LNCAP (cell line): Measurements from ENCODE around the gene ELMOD1.
A peak's percentile ranks its signal among the peaks of the same experiment; 100 is the strongest.

ENCODE experiments used
- CTCF ChIP-seq: fragments of 450-650 bp; IDR thresholded peaks from 2 replicates; pipeline ENCODE4 v1.5.1; 2017; ENCODE audit warnings: mild to moderate bottlenecking

The ELMOD1 gene

GRCh38 chr11:107683061-107683460 is 92.1 kb downstream of the ELMOD1 start:
- TF ChIP-seq CTCF: no peak

DNA sequence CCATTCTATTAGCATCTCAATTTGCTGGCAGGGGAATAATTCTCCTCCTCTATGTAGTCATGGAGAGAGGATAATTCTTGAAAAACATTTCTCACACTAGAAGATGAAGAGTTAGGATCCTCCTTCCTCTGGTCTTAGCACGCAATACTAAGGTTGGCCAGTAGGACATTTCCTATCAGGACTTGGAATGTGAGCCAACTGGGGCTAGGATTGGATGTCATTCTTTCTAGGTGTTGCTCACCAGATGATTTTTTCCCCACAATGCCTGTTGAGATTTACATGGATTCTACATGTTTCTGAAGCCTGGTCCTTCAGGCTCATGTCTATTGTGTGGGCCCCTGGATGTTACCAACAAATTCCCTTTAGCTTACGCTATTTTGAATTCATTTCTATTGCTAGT is 92.9 kb downstream of the ELMOD1 start:
- TF ChIP-seq CTCF: peak; percentile 28; the same call in 1 of the 2 replicates

- TF ChIP-seq CTCF: no peak
Observed at GRCh38 chr11:107688322-107688918, 97.5 kb downstream of the ELMOD1 start.

DNA sequence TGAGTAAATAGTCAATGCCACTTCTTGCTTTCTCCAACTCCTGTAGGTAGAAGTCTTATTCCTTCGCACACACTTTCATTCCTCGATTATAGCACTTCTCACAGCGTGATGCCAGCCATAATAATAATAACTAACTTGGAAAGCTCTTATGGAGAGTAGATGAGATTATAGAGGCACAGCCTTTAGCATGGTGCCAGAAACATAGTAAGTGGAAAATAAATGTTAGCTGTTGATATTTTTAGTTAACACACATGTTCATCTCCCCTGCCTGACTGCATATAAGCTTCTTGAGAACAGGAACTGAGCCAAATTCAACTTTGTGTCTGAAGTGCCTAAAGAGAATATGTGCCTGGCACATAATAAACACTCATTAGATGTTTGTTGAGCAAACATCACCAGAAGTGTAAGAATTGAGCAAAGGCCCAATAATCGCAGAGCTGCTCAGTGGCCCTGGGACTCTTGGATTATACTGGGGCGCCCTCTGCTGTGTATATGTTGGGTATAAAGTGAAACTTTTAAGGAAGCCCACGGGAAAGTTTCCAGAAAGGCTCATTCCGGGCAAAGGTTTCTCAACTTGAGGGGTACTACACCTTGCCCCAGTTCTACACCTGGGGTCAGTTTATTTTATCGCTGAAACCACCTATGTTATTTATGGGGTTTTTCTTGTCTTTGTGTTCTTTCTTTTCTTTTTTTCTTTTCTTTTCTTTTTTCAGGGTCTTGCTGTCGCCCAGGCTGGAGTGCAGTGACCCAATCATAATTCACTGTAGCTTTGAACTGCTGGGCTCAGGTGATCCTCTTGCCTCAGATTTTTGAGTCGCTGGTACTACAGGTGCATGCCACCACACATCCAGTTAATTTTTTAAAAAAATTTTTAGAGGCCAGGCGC is 98.6 kb downstream of the ELMOD1 start:
- TF ChIP-seq CTCF: peak; percentile 65

DNA sequence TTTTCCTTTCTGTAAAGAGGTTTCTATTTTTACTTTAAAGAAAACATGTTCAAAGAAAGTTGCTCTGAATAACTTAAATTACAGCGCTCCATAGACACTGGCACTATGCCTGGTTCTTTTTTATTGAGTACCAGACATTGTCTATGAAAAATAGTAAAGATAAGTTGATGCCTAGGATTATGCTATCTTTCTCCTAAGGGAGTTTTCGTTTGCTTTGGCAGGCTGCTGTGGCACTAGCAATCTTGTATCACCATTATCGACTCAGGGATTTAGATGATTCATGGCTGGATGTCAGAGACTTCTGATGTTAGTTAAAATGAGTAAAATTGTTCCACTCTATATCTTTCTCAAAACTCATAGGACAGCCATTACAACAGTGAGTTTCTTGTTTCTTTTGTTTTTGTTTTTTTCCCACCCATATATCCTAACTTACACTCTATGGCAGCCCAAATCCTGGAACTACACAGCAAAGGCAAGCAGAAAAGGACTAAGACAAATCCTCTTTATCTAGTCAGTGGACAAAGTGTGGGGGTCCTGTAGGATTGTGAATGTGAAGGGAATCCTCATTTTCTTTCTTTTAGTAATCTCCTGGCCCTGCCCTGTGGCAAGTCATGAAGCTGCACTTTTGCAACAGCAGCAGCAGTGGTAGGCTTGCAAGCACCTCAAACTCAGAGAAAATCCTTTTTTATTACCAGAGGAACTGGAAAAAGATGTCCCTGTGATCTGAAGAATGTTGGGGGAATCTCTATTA is 100.2 kb downstream of the ELMOD1 start:
- no peak for TF ChIP-seq CTCF

GRCh38 chr11:107695446-107695845 is 104.5 kb downstream of the ELMOD1 start:
- TF ChIP-seq CTCF: no peak

- TF ChIP-seq CTCF: no peak
Observed at GRCh38 chr11:107696140-107696539, 105.2 kb downstream of the ELMOD1 start.
